GDM1 (cell line): ENCODE data around the gene WNT1.

Experiments used
- DNase-seq: peaks from one replicate; lab custom pipeline; 2025; lab: John Stamatoyannopoulos, UW

Gene WNT1

GRCh38 chr12:49000346-49000745 lies 22.2 kb downstream of the WNT1 start:
- no peak for DNase-seq

DNA sequence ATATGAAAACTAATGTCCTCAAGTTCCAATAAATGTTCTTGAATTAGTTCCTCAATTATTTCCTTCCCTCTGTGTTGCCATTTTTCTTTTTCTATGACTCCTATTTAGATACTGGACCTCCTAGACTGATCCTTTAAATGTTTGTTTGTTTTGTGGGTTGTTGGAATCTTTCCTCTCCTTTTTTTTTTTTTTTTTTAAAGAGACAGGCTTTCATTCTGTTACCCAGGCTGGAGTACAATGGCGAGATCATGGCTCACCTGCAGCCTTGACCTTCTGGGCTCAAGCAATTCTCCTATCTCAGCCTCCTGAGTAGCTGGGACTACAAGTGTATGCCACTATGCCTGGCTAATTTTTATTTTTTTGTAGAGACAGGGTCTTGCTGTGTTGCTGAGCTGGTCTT lies 30.8 kb downstream of the WNT1 start:
- DNase-seq: no peak

- DNase-seq: no peak
Observed at GRCh38 chr12:49010092-49010668, 32.1 kb downstream of the WNT1 start.

- DNase-seq: no peak
Observed at GRCh38 chr12:49012739-49013138, 34.6 kb downstream of the WNT1 start.

DNA sequence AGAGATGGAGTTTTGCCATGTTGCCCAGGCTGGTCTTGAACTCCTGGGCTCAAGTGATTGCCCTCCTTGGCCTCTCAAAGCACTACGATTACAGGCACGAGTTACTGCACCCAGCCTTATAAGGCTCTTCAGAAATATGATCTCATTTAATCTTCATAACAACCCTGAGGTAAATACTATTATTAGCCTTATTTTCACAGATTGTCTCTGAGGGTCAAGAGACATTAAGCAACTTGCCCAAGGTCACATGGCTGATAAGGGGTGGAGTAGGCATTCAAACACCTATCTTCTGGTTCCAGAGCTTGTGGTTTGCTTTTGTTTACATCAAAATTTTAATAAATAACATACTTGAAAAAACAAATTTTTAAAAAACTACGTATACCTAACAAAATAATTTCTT lies 35.3 kb downstream of the WNT1 start:
- DNase-seq: no peak

- no peak for DNase-seq
Observed at GRCh38 chr12:49014547-49014946, 36.4 kb downstream of the WNT1 start.

GRCh38 chr12:49015196-49015595 lies 37.1 kb downstream of the WNT1 start:
- no peak for DNase-seq

GRCh38 chr12:49017891-49018260 lies 39.8 kb downstream of the WNT1 start:
- peak; percentile 9 for DNase-seq

GRCh38 chr12:49018261-49019119 lies 40.4 kb downstream of the WNT1 start, which contains the start of gene PRKAG1:
PRKAG1 (minus strand) TSS chr12:49018776; CDS start chr12:49018740, 36 bp downstream.
- DNase-seq: peak; percentile 97

DNA sequence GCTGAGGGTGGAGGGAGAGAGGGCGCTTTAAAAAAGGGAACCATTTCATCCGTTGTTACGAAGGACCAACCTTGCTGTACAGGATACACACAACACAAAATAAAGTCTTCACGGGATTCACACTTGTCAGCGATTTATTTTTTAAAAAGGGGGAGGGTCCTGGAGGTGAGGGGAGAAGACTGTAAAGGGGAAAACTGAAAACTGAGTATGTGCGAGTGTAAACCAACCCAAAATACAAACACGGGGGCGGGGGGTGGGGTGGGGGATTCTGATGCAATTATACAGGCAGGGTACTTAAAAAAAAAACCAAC lies 41.0 kb downstream of the WNT1 start:
- no peak for DNase-seq

- peak; percentile 58 for DNase-seq
Observed at GRCh38 chr12:49019443-49020324, 41.6 kb downstream of the WNT1 start.

DNA sequence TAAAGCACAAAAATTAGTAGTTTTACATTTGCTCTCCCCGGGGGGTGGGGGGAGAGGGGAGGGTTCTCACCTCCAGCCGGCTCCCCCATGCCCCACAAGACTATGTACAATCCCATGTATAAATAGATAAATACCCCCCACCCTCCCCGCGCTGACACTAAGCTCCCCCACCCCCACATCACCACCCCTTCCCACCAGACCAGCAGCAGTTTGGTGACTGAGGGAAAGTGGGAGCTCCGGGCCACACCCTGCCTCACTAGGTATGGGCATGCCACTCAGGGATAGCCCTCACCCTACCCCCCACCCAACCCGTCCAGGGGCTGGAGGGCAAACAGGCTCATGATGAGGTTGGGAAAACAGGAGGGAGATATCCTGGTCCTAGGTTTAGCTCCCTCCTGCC lies 42.3 kb downstream of the WNT1 start:
- no peak for DNase-seq

GRCh38 chr12:49021292-49021915 lies 43.3 kb downstream of the WNT1 start:
- no peak for DNase-seq

DNA sequence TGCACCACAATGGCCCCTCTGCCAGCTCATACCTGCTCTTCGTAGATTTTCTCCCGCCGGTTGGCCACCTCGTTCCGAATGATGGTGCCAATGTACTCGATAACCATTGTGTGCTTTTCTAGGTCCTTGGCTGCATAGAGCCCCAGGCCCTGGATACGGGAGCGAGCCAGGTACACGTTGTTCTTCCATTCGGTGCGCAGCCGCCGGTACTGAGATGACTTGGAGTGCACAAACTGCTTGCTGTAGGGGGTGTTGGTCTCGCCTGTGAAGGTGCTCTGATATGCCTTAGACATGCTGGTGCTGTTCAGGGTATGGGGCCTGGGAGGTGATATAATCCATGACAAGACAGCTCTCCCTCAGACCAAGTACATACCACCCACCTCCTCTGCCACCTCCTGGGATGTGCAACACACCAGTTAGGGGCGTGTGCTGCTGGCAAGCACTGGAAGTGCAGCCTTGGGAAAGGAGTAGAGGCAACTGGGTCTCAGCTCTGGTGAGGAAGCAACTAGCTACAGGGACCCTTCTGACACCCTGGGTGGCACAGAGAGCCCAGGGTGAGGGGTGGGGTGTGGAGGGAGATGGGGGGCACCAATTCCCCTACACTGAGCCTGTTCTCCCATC lies 44.5 kb downstream of the WNT1 start:
- no peak for DNase-seq

GRCh38 chr12:49023812-49024211 lies 45.7 kb downstream of the WNT1 start:
- DNase-seq: no peak

DNA sequence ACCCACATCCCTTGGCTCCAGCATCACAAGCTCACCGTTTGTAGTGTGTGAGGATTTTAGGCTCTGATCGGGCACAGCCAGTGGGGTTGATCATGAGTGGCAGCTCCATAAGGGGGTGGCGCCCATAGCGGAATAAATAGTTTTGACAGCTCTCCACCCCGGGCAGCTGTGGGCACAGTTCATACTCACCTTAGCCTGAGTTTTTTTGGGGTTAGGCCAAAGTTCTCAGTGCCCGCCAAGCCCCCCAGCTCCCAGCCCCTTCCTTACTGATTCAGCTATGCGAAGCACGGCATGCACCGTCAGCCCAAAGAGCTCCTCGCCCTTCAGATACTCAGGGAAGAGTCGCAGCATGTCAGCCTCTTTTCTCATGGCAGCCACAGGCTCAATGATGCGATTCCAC lies 46.4 kb downstream of the WNT1 start:
- no peak for DNase-seq

GRCh38 chr12:49025463-49025862 lies 47.3 kb downstream of the WNT1 start:
- no peak for DNase-seq

- DNase-seq: no peak
Observed at GRCh38 chr12:49026101-49026500, 48.0 kb downstream of the WNT1 start.

DNA sequence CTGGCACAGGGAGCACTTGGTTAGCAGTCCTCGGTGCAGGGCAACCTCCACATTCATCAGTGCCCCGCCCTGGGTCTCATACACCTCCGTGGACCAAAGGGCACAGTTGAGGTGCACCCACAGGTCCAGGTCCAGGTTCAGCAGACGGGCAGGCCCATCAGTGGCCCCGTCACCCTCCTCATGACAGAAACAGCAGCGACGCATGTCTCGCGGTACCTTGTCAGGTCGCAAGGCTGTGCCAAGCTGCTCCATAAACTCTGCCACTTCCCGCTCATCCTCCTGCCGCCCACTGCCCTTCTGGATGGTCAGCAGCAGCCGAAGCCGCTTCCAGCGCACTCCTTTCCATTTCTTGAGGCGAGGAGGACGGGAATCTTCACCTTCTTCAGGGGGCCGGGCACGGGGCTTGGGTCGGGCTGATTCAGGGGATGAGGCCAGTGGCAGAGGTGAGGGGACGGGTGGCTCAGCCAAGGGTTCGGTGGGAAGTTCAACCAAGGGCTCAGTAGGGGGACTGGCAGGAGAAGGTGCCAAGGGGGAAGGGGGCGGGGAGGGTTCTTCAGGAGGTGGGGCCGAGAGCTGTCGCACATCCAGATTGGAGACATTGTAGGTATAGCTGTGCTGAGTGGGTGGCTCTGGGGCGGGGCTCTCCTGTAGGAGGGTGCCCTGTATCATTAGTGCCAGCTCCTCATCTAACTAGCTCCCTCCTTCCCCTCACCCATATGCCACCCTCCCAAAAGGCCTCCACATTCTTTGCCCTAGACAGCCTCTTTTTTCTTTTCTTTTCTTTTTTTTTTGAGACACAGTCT lies 48.8 kb downstream of the WNT1 start:
- DNase-seq: no peak

- DNase-seq: no peak
Observed at GRCh38 chr12:49027846-49028555, 49.9 kb downstream of the WNT1 start.
